GM18870 (cell line): ENCODE data around the gene TMEM41B.
A peak's percentile ranks its signal among the peaks of the same experiment; 100 is the strongest.

ENCODE experiments used
- ATAC-seq: cut with Tn5 transposase; IDR thresholded peaks from one replicate; pipeline ENCODE4 v1.9.1; 2021; ENCODE audit warnings: moderate library complexity; ENCODE audit not compliant: unreplicated experiment

Gene TMEM41B

DNA sequence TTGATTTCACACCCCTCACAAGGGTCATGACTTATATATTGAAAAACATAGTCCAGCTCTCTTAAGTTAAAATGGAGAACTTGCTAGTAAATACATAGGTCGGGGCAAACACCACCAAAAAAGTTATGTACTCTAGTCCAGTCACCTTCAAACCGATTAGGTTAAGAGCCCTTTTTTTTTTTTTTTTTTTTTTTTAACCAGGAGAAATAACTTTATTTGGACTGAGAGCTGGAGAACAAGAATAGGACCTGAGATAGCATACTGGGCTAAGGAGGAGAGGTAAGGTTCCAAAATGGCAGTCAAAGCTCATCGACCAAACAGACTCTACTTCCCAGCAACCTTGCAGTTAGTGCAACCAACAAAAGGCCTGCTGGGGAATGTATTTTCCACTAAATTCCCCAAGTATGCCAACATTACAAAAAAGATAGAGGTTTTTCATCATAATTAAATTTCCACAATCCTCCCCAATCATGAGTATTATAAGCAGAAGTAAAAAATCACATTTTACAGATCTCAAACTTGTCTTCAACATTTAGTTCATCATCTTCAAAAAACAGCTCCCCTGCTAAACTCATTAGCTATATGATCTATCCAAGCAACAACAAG is 3.8 kb downstream of the TMEM41B start:
- no peak for ATAC-seq

GRCh38 chr11:9304178-9304577 is 10.2 kb downstream of the TMEM41B start:
- no peak for ATAC-seq

DNA sequence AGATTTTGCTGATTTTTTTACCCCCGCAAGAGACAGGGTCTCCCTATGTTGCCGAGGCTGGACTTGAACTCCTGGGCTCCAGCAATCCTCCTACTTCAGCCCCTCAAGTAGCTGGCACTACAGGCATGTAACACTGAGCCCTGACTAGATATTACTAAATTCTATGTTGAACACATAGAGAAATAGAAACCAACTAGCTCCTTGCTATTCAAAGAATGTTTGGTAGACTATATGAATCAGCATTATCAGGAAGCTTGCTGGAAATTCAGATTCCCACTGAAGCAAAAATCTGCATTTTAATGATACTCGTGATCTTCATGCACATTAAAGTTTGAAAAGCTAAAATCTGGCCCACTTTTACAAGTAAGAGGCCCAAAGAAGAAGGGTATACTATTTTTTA is 11.9 kb downstream of the TMEM41B start:
- ATAC-seq, result no peak

- ATAC-seq, result no peak
Measured at GRCh38 chr11:9301720-9302119, 12.7 kb downstream of the TMEM41B start.

DNA sequence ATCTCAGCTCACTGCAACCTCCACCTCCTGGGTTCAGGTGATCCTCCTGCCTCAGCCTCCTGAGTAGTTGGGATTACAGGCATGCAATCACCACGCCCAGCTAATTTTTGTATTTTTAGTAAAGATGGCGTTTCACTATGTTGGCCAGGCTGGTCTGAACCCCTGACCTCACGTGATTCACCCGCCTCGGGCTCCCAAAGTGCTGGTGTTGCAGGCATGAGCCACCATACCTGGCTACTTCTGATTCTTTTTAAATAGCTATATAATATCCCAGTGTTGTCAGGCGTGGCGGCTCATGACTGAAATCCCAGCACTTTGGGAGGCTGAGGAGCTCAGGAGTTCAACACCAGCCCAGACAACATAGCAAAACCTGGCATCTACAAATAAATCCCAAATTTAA is 20.7 kb downstream of the TMEM41B start:
- no peak for ATAC-seq

DNA sequence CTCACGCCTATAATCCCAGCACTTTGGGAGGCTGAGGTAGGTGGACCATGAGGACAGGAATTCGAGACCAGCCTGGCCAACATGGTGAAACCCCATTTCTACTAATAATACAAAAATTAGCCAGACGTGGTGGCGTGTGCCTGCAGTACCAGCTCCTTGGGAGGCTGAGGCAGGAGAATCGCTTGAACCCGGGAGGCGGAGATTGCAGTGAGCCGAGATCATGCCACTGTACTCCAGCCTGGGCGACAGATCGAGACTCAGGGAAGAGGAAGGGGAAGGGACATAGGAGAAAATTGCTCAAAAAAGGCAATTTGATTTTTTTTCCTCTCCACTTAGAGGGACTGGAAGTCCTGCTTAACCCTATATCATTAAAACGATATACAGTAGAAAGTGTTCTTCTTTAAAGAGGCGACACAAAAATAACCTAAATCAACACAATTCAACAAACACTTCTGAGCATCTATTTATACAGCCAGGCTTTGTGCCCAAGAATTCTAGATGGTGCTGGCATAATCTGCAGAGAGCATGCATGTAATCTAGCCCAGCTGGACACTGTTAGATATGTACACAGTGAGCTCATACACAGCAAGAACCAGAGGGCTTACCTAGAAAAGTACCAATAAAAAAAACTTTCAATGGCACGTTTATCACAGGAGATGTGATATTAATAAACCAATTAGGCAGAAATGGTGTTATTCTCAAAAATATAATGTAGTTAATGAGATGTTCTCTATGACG is 28.4 kb downstream of the TMEM41B start:
- no peak for ATAC-seq

GRCh38 chr11:9280655-9281301 is 33.6 kb downstream of the TMEM41B start:
- peak; percentile 81 for ATAC-seq

DNA sequence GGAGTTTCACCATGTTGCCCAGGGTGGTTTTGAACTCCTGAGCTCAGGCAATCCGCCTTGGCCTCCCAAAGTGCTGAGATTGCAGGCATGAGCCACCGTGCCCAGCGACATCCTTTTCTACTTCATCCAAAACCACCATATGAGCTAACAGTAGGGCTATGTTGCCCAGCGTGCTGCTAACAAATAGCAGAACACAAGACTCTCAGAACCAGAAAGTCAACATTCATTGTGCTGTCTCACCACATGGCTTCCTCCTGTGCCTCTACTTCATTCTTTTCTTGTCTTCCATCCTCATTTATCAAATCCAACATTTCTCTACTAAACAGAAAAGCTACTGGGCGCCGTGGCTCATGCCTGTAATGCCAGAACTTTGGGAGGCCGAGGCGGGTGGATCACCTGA is 37.2 kb downstream of the TMEM41B start:
- no peak for ATAC-seq

- no peak for ATAC-seq
Measured at GRCh38 chr11:9276571-9276970, 37.8 kb downstream of the TMEM41B start.

GRCh38 chr11:9274499-9275258 is 39.7 kb downstream of the TMEM41B start:
- no peak for ATAC-seq

- no peak for ATAC-seq
Measured at GRCh38 chr11:9273376-9274336, 40.7 kb downstream of the TMEM41B start.

- ATAC-seq, result no peak
Measured at GRCh38 chr11:9269492-9270013, 44.8 kb downstream of the TMEM41B start.

DNA sequence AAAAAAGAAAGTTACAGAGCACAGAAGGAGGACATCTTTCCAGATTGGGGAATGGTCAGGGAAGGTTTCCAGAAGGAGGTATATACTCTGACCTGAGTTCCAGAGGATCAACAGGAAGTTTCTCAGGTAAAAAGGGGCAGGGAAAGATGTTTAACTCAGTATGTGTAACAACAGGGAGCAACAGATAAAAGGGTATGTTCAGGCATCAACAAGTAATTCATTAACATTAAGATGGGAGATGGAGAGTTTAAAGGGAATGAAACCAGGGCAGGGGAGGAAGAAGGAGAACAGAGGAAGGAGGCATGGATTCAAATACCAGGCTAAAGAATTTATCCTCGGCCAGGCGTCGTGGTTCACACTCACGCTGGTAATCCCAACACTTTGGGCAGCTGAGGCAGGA is 46.7 kb downstream of the TMEM41B start:
- ATAC-seq, result no peak

DNA sequence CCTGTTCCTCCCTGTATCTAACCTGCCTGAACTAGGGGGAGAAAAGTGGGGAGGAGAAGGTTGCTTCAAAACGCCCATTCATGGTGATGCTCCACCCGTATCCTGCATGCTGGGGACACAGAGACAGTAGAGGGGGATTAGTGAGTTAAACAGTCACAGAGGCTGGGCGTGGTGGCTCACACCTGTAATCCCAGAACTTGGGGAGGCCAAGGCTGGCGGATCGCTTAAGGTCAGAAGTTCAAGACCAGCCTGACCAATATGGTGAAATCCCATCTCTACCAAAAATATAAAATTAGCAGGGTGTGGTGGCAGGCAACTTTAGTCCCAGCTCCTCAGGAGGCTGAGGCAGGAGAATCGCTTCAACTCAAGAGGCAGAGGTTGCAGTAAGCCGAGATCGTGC is 47.5 kb downstream of the TMEM41B start:
- ATAC-seq, result no peak

DNA sequence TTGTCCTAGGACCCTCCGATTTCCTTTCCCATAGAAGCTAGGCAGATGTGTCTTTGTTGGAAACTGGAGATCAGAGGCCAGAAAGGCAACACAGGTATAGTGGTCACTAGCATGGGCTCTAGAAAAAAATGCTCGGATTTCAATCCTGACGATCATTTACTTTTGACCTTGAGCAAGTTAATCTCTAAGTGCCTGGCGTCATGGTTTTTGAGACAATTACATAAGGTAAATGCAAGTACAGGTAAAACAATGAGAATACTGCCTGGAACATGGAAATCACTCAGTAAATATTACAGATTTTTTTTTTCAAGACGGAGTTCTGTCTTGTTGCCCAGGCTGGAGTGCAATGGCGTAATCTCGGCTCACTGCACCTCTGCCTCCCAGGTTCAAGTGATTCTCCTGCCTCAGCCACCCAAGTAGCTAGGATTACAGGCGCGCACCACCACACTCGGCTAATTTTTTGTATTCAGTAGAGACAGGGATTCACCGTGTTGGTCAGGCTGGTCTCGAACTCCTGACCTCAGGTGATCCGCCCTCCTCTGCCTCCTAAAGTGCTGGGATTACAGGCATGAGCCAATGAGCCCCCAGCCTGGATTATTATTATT is 48.2 kb downstream of the TMEM41B start:
- no peak for ATAC-seq

- ATAC-seq, result no peak
Measured at GRCh38 chr11:9265211-9266131, 48.9 kb downstream of the TMEM41B start, which contains the start of gene DENND5A. Gene DENND5A (minus strand): TSS chr11:9265350. CDS start chr11:9265069, 281 bp downstream.

DNA sequence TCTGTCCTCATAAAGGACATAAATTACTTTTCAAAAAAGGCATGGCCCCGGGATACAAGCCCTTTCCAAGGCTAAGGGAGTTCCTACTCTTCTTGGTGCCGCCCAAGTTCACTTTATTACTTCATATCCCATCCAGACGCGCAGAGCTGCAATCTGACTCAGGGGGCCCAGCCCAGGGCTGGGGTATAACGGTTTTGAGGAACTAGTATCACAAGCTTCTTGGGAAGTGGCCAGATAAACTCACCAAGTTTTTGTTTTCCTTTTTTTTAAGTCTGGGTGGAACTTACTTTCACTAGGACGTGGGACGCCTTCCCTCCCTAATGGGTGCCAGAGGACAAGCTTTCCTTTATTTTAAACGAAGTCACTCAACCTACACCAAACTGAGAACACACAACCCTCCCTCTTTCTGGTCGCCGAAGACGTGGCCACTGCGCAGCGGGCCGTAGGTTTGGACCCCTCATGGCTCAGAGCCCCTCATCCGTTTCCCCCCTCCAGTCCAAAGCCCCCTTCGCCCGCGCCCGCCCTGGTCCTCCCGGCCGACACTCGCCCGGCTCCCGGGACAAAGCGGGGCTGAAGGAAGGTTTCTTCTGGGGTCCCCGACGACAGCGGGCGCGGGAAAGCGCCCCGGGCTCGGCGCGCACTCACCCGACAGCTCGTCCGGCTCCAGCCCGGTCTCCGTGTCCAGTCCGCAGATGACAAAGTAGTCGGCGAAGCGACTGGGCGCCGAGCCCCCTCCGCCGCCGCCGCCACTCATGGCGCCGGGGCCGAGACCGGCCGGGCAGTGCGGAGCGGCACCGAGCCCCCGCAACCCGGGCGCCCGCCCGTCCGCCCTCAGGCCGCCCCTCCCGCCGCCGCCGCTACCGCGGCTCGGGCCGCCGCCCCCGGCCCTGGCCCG is 49.8 kb downstream of the TMEM41B start:
- ATAC-seq, result no peak
